GM12864 (cell line): Measurements from ENCODE around the gene HS3ST3B1.

Source experiments
- DNase-seq: peaks from one replicate; pipeline ENCODE4 v3.0.0-alpha.2; 2011; ENCODE audit warnings: low read depth
- H3K4me3 ChIP-seq: 2 replicates; pipeline ENCODE4 v1.5.1; 2011; ENCODE audit warnings: mild to moderate bottlenecking, low read depth, low read length, control low read depth
- CTCF ChIP-seq: IDR thresholded peaks from 2 replicates; pipeline ENCODE4 v1.5.1; 2011; ENCODE audit warnings: low read depth, mild to moderate bottlenecking, moderate library complexity, low read length, control low read depth, inconsistent platforms; ENCODE audit errors: missing control alignments

The HS3ST3B1 gene

GRCh38 chr17:14320098-14320497 lies 19.2 kb downstream of the HS3ST3B1 start:
- no peak for TF ChIP-seq CTCF
- DNase-seq = no peak
- H3K4me3 ChIP-seq = no peak overlapping the region

- no peak for TF ChIP-seq CTCF
- no peak overlapping the region for H3K4me3 ChIP-seq
- no peak for DNase-seq
Measured at GRCh38 chr17:14320734-14321475, 20.0 kb downstream of the HS3ST3B1 start.

- TF ChIP-seq CTCF = no peak
- DNase-seq = no peak
- no peak overlapping the region for H3K4me3 ChIP-seq
Measured at GRCh38 chr17:14321476-14321949, 20.6 kb downstream of the HS3ST3B1 start.

- no peak overlapping the region for H3K4me3 ChIP-seq
- TF ChIP-seq CTCF = no peak
- DNase-seq = no peak
Measured at GRCh38 chr17:14321980-14322776, 21.3 kb downstream of the HS3ST3B1 start.

GRCh38 chr17:14323522-14323981 lies 22.7 kb downstream of the HS3ST3B1 start:
- TF ChIP-seq CTCF = no peak
- H3K4me3 ChIP-seq = no peak overlapping the region
- no peak for DNase-seq

- no peak for TF ChIP-seq CTCF
- no peak overlapping the region for H3K4me3 ChIP-seq
- no peak for DNase-seq
Measured at GRCh38 chr17:14325618-14326167, 24.8 kb downstream of the HS3ST3B1 start.
